Measurements from ENCODE around the gene A2ML1. TPM values are rescaled to one million over a fixed set of nuclear protein-coding genes. Genes with fewer than 3 reads are reported as not detected.
"Not testable (repeated sequence)": the region's sequence is repeated elsewhere in the genome, so short reads cannot be mapped to it uniquely, and the experiment has no call there.

Gene A2ML1
- polyA plus RNA-seq, 1 experiment, result not detected

DNA sequence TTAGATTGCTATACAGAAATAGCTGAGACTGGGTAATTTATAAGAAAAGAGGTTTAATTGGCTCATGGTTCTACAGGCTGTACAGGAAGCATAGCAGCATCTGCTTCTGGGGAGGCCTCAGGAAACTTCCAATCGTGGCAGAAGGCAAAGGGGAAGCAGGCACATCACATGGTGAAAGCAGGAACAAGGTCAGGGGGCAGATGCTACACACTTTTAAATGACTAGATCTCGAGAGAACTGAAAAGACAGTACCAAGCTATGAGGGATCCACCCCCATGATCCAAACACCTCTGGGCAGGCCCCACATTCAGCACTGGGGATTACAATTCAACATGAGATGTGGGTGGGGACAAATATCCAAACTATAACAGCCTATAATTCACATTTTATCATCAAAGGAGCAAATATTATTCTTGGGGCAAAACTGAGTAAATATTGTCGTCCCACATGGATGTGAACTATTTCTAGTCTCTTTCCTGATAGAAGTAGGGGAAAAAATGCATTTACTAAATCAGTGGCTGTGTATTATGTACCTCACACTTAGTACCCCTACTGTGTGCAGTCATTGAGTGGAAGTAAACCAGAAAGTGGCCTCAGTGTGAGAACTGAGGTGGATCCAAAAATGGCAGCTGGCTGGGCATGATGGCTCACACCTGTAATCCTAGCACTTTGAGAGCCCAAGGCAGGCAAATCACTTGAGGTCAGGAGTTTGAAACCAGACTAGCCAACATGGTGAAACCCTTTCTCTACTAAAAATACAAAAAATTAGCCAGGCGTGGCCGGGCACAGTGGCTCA lies 25.4 kb upstream of the A2ML1 start:
- Histone ChIP-seq H3K4me3 (ENCODE audit: low read depth, low read length) (no peak overlapping the region), H3K27ac (ENCODE audit: low read depth, low read length) (no peak overlapping the region), H3K27me3 (ENCODE audit: control insufficient read depth, insufficient read depth, low read length) (no peaks in the 10 kb centered on the region), H3K9me3 (ENCODE audit: control insufficient read depth, insufficient read depth, low read length) (peaks cover 3% of the 10 kb centered on the region; the same call in 1 of the 2 replicates)
- TF ChIP-seq, protein P1, sequence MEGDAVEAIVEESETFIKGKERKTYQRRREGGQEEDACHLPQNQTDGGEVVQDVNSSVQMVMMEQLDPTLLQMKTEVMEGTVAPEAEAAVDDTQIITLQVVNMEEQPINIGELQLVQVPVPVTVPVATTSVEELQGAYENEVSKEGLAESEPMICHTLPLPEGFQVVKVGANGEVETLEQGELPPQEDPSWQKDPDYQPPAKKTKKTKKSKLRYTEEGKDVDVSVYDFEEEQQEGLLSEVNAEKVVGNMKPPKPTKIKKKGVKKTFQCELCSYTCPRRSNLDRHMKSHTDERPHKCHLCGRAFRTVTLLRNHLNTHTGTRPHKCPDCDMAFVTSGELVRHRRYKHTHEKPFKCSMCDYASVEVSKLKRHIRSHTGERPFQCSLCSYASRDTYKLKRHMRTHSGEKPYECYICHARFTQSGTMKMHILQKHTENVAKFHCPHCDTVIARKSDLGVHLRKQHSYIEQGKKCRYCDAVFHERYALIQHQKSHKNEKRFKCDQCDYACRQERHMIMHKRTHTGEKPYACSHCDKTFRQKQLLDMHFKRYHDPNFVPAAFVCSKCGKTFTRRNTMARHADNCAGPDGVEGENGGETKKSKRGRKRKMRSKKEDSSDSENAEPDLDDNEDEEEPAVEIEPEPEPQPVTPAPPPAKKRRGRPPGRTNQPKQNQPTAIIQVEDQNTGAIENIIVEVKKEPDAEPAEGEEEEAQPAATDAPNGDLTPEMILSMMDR (IDR thresholded peaks at IDR 0.05; ENCODE audit: low read depth, low read length), result no peak
- CTCF ChIA-PET, result no interaction called here
- DNase-seq (ENCODE audit: low read depth, low spot score), result no peak
- POLR2A ChIA-PET, result no interaction called here

DNA sequence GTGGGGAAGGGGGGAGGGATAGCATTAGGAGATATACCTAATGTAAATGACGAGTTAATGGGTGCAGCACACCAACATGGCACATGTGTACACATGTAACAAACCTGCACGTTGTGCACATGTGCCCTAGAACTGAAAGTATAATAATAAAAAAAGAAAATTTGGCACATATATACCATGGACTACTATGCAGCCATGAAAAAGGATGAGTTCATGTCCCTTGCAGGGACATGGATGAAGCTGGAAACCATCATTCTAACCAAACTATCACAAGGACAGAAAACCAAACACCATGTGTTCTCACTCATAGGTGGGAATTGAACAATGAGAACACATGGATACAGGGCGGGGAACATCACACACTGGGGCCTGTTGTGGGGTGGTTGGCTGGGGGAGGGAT lies 21.2 kb upstream of the A2ML1 start:
- H3K27ac ChIP-seq (ENCODE audit: low read depth, low read length); POLR2A ChIA-PET; H3K9me3 ChIP-seq (ENCODE audit: control insufficient read depth, insufficient read depth, low read length); DNase-seq (ENCODE audit: low read depth, low spot score); H3K27me3 ChIP-seq (ENCODE audit: control insufficient read depth, insufficient read depth, low read length); H3K4me3 ChIP-seq (ENCODE audit: low read depth, low read length): not testable (repeated sequence)
- CTCF ChIA-PET, result interaction anchor here (0.6 kb wide), 1 partner anchor 257 kb away, joined by 3 read pairs; no protein-coding TSS in a partner anchor

DNA sequence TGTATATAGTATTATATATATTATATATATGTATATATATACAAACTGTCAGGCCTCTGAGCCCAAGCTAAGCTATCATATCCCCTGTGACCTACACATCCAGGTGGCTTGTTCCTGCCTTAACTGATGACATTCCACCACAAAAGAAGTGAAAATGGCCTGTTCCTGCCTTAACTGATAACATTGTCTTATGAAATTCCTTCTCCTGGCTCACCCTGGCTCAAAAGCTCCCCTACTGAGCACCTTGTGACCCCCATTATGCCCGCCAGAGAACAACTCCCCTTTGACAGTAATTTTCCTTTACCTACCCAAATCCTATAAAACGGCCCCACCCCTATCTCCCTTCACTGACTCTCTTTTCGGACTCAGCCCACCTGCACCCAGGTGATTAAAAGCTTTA lies 17.6 kb upstream of the A2ML1 start:
- CTCF ChIA-PET; H3K4me3 ChIP-seq (ENCODE audit: low read depth, low read length); H3K27ac ChIP-seq (ENCODE audit: low read depth, low read length); H3K9me3 ChIP-seq (ENCODE audit: control insufficient read depth, insufficient read depth, low read length); POLR2A ChIA-PET; H3K27me3 ChIP-seq (ENCODE audit: control insufficient read depth, insufficient read depth, low read length); DNase-seq (ENCODE audit: low read depth, low spot score): not testable (repeated sequence)

DNA sequence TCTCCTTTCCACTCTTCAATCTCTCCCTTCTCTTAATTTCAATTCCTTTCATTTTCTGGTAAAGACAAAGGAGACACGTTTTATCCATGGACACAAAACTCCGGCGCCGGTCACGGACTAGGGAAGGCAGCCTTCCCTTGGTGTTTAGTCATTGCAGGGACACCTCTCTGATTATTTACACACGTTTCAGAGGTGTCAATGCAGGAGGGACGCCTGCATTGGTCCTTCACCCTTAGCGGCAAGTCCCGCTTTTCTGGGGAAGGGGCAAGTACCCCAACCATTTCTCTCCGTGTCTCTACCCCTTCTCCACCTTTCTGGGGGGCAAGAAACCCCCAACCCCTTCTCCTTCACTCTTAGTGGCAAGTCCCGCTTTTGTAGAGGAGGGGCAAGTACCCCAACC lies 16.9 kb upstream of the A2ML1 start:
- POLR2A ChIA-PET, CTCF ChIA-PET: not testable (repeated sequence)

DNA sequence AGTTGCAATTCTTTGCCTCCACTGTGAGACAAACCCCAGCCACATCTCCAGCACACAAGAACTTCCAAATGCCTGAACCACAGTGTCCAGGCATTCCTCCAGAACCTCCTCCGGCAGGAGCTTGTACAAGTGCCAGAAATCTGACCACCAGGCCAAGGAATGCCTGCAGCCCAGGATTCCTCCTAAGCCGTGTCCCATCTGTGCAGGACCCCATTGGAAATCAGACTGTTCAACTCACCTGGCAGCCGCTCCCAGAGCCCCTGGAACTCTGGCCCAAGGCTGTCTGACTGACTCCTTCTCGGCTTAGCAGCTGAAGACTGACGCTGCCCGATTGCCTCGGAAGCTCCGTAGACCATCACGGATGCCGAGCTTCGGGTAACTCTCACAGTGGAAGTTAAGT lies 15.3 kb upstream of the A2ML1 start:
- DNase-seq (ENCODE audit: low read depth, low spot score); H3K4me3 ChIP-seq (ENCODE audit: low read depth, low read length); CTCF ChIA-PET; H3K9me3 ChIP-seq (ENCODE audit: control insufficient read depth, insufficient read depth, low read length); POLR2A ChIA-PET; H3K27me3 ChIP-seq (ENCODE audit: control insufficient read depth, insufficient read depth, low read length); H3K27ac ChIP-seq (ENCODE audit: low read depth, low read length): not testable (repeated sequence)

More for the DNA sequence above, 16.9 kb upstream of the A2ML1 start:
- not testable (repeated sequence) for H3K4me3 ChIP-seq (ENCODE audit: low read depth, low read length); H3K9me3 ChIP-seq (ENCODE audit: control insufficient read depth, insufficient read depth, low read length); H3K27me3 ChIP-seq (ENCODE audit: control insufficient read depth, insufficient read depth, low read length); DNase-seq (ENCODE audit: low read depth, low spot score); H3K27ac ChIP-seq (ENCODE audit: low read depth, low read length)

DNA sequence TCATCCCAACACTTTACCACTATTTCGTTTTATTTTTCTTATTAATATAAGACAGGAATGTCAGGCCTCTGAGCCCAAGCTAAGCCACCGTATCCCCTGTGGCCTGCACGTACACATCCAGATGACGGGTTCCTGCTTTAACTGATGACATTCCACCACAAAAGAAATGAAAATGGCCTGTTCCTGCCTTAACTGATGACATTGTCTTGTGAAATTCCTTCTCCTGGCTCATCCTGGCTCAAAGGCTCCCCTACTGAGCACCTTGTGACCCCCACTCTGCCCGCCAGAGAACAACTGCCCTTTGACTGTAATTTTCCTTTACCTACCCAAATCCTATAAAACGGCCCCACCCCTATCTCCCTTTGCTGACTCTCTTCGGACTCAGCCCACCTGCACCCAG lies 12.3 kb upstream of the A2ML1 start:
- H3K27ac ChIP-seq (ENCODE audit: low read depth, low read length); H3K9me3 ChIP-seq (ENCODE audit: control insufficient read depth, insufficient read depth, low read length); H3K27me3 ChIP-seq (ENCODE audit: control insufficient read depth, insufficient read depth, low read length); DNase-seq (ENCODE audit: low read depth, low spot score); H3K4me3 ChIP-seq (ENCODE audit: low read depth, low read length); POLR2A ChIA-PET: not testable (repeated sequence)
- CTCF ChIA-PET, result interaction anchor here (1.2 kb wide), 1 partner anchor 81 kb away, joined by 4 read pairs; no protein-coding TSS in a partner anchor

DNA sequence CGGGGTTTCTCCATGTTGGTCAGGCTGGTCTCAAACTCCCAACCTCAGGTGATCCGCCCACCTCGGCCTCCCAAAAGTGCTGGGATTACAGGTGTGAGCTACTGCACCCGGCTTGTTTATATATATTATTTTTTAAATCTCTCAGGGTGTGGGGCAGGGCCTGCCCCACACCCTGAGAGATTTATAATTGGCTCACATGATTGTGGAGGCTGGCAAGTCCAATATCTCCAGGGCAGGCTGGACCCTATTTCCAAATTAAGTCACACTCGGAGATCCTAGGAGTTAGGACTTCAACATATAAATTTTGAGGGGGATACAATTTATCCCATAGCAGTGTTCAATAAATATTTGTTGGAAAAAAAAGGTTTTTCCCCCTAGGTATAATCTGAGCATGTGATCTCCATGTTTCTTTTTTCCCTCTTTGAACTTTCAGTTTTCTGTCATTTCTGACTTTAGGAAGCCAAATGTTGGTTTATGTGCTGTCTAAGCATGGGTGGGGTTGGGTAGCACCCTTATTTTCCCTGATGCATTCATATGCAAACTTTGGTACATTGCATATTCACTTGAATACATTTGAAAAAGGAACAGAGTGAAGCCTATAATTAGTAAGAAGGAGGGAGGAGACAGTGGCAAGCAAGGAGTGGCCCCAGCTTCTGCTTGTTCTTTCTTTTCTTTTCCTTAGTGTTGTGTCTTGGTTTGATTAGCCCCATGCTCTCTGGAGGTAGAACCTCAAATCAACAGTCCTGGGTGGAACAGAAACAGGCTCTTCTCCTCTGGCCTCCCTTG lies 8.7 kb upstream of the A2ML1 start:
- H3K9me3 ChIP-seq (ENCODE audit: control insufficient read depth, insufficient read depth, low read length), result no peaks in the 10 kb centered on the region
- H3K27ac ChIP-seq (ENCODE audit: low read depth, low read length), result no peak overlapping the region
- DNase-seq (ENCODE audit: low read depth, low spot score), result no peak
- TF ChIP-seq, protein P1 (IDR thresholded peaks at IDR 0.05; ENCODE audit: low read depth, low read length), result no peak
- ChIA-PET POLR2A (no interaction called here), CTCF (interaction anchor here (0.9 to 1.7 kb wide), 4 partner anchors 10 to 156 kb away, joined by 3 to 5 read pairs (median 3); no protein-coding TSS in a partner anchor)
- H3K27me3 ChIP-seq (ENCODE audit: control insufficient read depth, insufficient read depth, low read length), result no peaks in the 10 kb centered on the region
- H3K4me3 ChIP-seq (ENCODE audit: low read depth, low read length), result no peak overlapping the region
